SK-N-SH (cell line): ENCODE results near the gene RREB1. TPM values are rescaled to one million over a fixed set of nuclear protein-coding genes. Genes with fewer than 3 reads are reported as not detected.
"Not testable (repeated sequence)": the region's sequence is repeated elsewhere in the genome, so short reads cannot be mapped to it uniquely, and the experiment has no call there.

Experiments used
- CTCF ChIA-PET: fragments of 300-600, 350-600 bp; formaldehyde crosslinking; extraction: SDS; loops from one replicate; lab custom pipeline; 2021; lab: Yijun Ruan, JAX
- POLR2A ChIA-PET: fragments of 350-600 bp; sonication (Branson Sonifier 250); formaldehyde crosslinking; extraction: SDS; loops from one replicate; lab custom pipeline; 2020; ENCODE audit warnings: antibody characterized with exemption, inconsistent platforms; lab: Yijun Ruan, JAX
- DNase-seq: peaks from one replicate; pipeline ENCODE4 v3.0.0; 2012
- H2AFZ ChIP-seq: fragments of 200-600 bp; sonication (generic); 2 replicates; pipeline ENCODE4 v1.8.1; 2016; ENCODE audit warnings: antibody characterized with exemption, mild to moderate bottlenecking, low read depth
- H3F3A ChIP-seq: fragments of 200-600 bp; sonication (generic); replicated peaks from 2 replicates; pipeline ENCODE3; 2016; ENCODE audit warnings: antibody characterized with exemption, mild to moderate bottlenecking; ENCODE audit not compliant: insufficient read depth
- H3K27ac ChIP-seq, 2 experiments: fragments of 200-500 bp in 1 of 2; fragments of 200-600 bp in 1 of 2; sonication (Bioruptor generic) in 1 of 2; sonication (generic), shearing (Covaris generic) in 1 of 2; 2 replicates each; pipeline versions ENCODE4 v1.5.1 to v1.6.1; 2014 to 2016; ENCODE audit warnings: low read depth in 2 of 2, inconsistent platforms in 1 of 2, low read length in 1 of 2, mild to moderate bottlenecking in 1 of 2, mixed read lengths in 1 of 2
- H3K27me3 ChIP-seq: fragments of 200-600 bp; sonication (generic), shearing (Covaris generic); 2 replicates; pipeline ENCODE4 v1.6.1; 2016; ENCODE audit warnings: mixed run types; ENCODE audit not compliant: insufficient read depth
- H3K36me3 ChIP-seq, 2 experiments: fragments of 200-500 bp in 1 of 2; fragments of 200-600 bp in 1 of 2; sonication (Bioruptor generic) in 1 of 2; sonication (generic) in 1 of 2; replicated peaks in 1 of 2; 2 replicates each; pipeline versions ENCODE3 to v1.5.1; 2014 to 2016; ENCODE audit warnings: low read length in 1 of 2, mild to moderate bottlenecking in 1 of 2; ENCODE audit not compliant: insufficient read depth in 2 of 2, control insufficient read depth in 1 of 2
- H3K4me1 ChIP-seq, 2 experiments: fragments of 200-500 bp in 1 of 2; fragments of 200-600 bp in 1 of 2; sonication (Bioruptor generic) in 1 of 2; sonication (generic), shearing (Covaris generic) in 1 of 2; 2 replicates each; pipeline versions ENCODE4 v1.5.1 to v1.6.1; 2014 to 2016; ENCODE audit warnings: low read depth in 1 of 2, low read length in 1 of 2, mixed run types in 1 of 2; ENCODE audit not compliant: insufficient read depth in 2 of 2, control insufficient read depth in 1 of 2
- H3K4me2 ChIP-seq: fragments of 200-600 bp; sonication (generic), shearing (Covaris generic); 2 replicates; pipeline ENCODE4 v1.6.1; 2017; ENCODE audit warnings: mixed run types
- H3K4me3 ChIP-seq, 2 experiments: fragments of 200-500 bp in 1 of 2; fragments of 200-600 bp in 1 of 2; sonication (Bioruptor generic) in 1 of 2; sonication (generic), shearing (Covaris generic) in 1 of 2; 2 replicates each; pipeline versions ENCODE4 v1.5.1 to v1.8.1; 2014 to 2016; ENCODE audit warnings: low read depth in 2 of 2, inconsistent platforms in 1 of 2, low read length in 1 of 2, mild to moderate bottlenecking in 1 of 2, mixed read lengths in 1 of 2, moderate library complexity in 1 of 2
- H3K79me2 ChIP-seq: fragments of 200-600 bp; sonication (generic); 2 replicates; pipeline ENCODE4 v1.8.1; 2017; ENCODE audit warnings: mild to moderate bottlenecking; ENCODE audit not compliant: insufficient read depth
- H3K9ac ChIP-seq: fragments of 200-600 bp; sonication (generic); 2 replicates; pipeline ENCODE4 v1.6.1; 2017; ENCODE audit warnings: mixed run types
- H3K9me2 ChIP-seq: fragments of 200-600 bp; sonication (generic); 2 replicates; pipeline ENCODE4 v1.6.1; 2017; ENCODE audit warnings: mixed run types
- H3K9me3 ChIP-seq: fragments of 200-600 bp; sonication (generic); 2 replicates; pipeline ENCODE4 v1.6.1; 2017; ENCODE audit warnings: mixed run types, mild to moderate bottlenecking, moderate library complexity
- H4K20me1 ChIP-seq: fragments of 200-600 bp; sonication (generic); 2 replicates; pipeline ENCODE4 v1.6.1; 2017; ENCODE audit warnings: mild to moderate bottlenecking, mixed run types; ENCODE audit not compliant: insufficient read depth
- FOSL2 ChIP-seq: IDR thresholded peaks from 2 replicates; pipeline ENCODE4 v1.4.0; 2012; ENCODE audit warnings: low read depth, mild to moderate bottlenecking, moderate library complexity, borderline replicate concordance
- JUND ChIP-seq: IDR thresholded peaks from 2 replicates; pipeline ENCODE4 v1.4.0; 2012
- MAX ChIP-seq: IDR thresholded peaks from 2 replicates; pipeline ENCODE4 v1.4.0; 2012; ENCODE audit warnings: low read depth
- NFIC ChIP-seq: IDR thresholded peaks from 2 replicates; pipeline ENCODE4 v1.4.0; 2012; ENCODE audit warnings: borderline replicate concordance
- POLR2AphosphoS5 ChIP-seq: IDR thresholded peaks from 2 replicates; pipeline ENCODE4 v1.6.1; 2012; ENCODE audit warnings: low read depth, low read length
- RAD21 ChIP-seq: IDR thresholded peaks from 2 replicates; pipeline ENCODE4 v1.6.1; 2012; ENCODE audit warnings: mild to moderate bottlenecking, low read length
- RFX5 ChIP-seq: IDR thresholded peaks from 2 replicates; pipeline ENCODE4 v1.6.1; 2012; ENCODE audit warnings: mild to moderate bottlenecking, improper control_type of control experiment, low read length
- TAF1 ChIP-seq: IDR thresholded peaks from 2 replicates; pipeline ENCODE4 v1.6.1; 2012; ENCODE audit warnings: low read depth, mild to moderate bottlenecking, low read length, moderate library complexity, borderline replicate concordance
- TCF12 ChIP-seq: IDR thresholded peaks from 2 replicates; pipeline ENCODE4 v1.4.0; 2012
- TEAD4 ChIP-seq: IDR thresholded peaks from 2 replicates; pipeline ENCODE4 v1.4.0; 2012; ENCODE audit warnings: mild to moderate bottlenecking, borderline replicate concordance; ENCODE audit not compliant: insufficient read depth
- USF2 ChIP-seq: fragments of 150-350 bp; IDR thresholded peaks from 2 replicates; pipeline ENCODE4 v1.6.1; 2017; ENCODE audit warnings: antibody characterized with exemption, low read length, low read depth, borderline replicate concordance
- WGBS: methylation state at CpG from one replicate; pipeline ENCODE4 v1.1.6; 2017; ENCODE audit warnings: low lambda C conversion rate; 5-methylcytosine and 5-hydroxymethylcytosine counted together
- polyA plus RNA-seq, 3 experiments: library from polyadenylated mRNA; depleted of rRNA; stranded (reverse); fragments of >200 nt; gene quantifications; 2 replicates each; pipeline ENCODE4 v1.2.3, GENCODE V29; 2012
- TF ChIP-seq, protein P1 (sequence below): IDR thresholded peaks from 2 replicates; pipeline ENCODE4 v1.6.1; 2012; ENCODE audit warnings: mild to moderate bottlenecking, low read depth, low read length, moderate library complexity

RREB1 gene
- polyA plus RNA-seq, 1 of the 3 experiments (the other 2 are of a cell fraction), result 2.0 TPM

DNA sequence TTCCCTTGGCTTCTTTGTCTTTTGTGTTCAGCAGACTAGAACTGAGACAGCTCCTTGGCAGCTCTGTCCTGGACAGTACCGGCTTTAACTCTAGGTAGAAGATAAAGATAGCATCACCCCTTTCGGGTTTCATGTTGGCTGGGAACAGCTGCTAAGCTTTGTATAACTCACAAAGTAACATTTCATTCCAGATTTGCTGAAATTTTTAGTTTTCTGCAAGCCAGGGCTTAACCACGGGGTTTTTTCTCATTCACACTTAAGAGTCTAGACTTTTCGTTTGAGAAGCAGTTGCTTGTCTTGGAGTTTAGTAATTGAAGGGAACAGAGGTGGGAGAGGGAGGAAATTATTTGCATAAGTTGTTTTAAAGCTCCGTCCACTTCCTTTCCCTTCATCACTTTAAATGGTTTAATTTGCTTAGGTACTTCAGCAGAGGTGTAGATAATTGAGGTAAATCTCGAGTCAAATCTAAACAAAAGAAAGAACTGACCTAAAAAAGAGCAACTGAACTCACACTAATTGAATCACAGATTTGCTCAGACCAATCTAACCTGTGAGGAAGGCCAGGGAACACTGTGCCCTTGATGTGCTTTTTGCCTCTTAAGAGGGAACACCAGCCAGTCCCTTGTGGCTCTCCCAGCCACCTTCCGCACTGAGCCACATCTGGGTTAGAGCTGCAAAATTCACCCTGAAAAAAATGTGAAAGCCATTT lies 48.3 kb downstream of the RREB1 start:
- H3K9me2 ChIP-seq, result no peaks in the 10 kb centered on the region
- peaks cover 20% of the 10 kb centered on the region for H3F3A ChIP-seq
- H3K4me1 ChIP-seq, result peaks cover 0 to 45% of the 10 kb centered on the region in 2 experiments; a peak in 3 of 4 replicates
- WGBS, result 62% methylated on average over 7 of the region's 7 CpGs
- no peak overlapping the region for H3K4me3 ChIP-seq
- POLR2A ChIA-PET, result no interaction called here
- DNase-seq, result no peak
- H3K9ac ChIP-seq, result no peak overlapping the region
- H3K4me2 ChIP-seq, result peak overlapping the region; percentile 62; the same call in 1 of the 2 replicates
- no peak overlapping the region for H2AFZ ChIP-seq
- CTCF ChIA-PET, result interaction anchor here (1.5 kb wide), 1 partner anchor 11 kb away, joined by 3 read pairs; no protein-coding TSS in a partner anchor
- peaks cover 0 to 6% of the 10 kb centered on the region in 2 experiments for H3K36me3 ChIP-seq
- peaks cover 14% of the 10 kb centered on the region for H4K20me1 ChIP-seq
- peaks cover 93% of the 10 kb centered on the region for H3K79me2 ChIP-seq
- H3K9me3 ChIP-seq, result no peaks in the 10 kb centered on the region
- peak overlapping the region in 1 of 2 experiments; percentile 65; a peak in 2 of 4 replicates for H3K27ac ChIP-seq
- H3K27me3 ChIP-seq, result no peaks in the 10 kb centered on the region
- TF ChIP-seq TAF1 (no peak), MAX (no peak), RFX5 (no peak), JUND (no peak), RAD21 (no peak), USF2 (no peak), POLR2AphosphoS5 (no peak)
- TF ChIP-seq, protein P1, sequence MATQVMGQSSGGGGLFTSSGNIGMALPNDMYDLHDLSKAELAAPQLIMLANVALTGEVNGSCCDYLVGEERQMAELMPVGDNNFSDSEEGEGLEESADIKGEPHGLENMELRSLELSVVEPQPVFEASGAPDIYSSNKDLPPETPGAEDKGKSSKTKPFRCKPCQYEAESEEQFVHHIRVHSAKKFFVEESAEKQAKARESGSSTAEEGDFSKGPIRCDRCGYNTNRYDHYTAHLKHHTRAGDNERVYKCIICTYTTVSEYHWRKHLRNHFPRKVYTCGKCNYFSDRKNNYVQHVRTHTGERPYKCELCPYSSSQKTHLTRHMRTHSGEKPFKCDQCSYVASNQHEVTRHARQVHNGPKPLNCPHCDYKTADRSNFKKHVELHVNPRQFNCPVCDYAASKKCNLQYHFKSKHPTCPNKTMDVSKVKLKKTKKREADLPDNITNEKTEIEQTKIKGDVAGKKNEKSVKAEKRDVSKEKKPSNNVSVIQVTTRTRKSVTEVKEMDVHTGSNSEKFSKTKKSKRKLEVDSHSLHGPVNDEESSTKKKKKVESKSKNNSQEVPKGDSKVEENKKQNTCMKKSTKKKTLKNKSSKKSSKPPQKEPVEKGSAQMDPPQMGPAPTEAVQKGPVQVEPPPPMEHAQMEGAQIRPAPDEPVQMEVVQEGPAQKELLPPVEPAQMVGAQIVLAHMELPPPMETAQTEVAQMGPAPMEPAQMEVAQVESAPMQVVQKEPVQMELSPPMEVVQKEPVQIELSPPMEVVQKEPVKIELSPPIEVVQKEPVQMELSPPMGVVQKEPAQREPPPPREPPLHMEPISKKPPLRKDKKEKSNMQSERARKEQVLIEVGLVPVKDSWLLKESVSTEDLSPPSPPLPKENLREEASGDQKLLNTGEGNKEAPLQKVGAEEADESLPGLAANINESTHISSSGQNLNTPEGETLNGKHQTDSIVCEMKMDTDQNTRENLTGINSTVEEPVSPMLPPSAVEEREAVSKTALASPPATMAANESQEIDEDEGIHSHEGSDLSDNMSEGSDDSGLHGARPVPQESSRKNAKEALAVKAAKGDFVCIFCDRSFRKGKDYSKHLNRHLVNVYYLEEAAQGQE, result 0 out of 2 replicates have a peak, but pooled peaks have one; percentile 18

- H3K27me3 ChIP-seq, result no peaks in the 10 kb centered on the region
- peaks cover 93% of the 10 kb centered on the region for H3K79me2 ChIP-seq
- H3K4me3 ChIP-seq, result no peak overlapping the region
- peaks cover 20% of the 10 kb centered on the region for H3F3A ChIP-seq
- H4K20me1 ChIP-seq, result peaks cover 12% of the 10 kb centered on the region
- TF ChIP-seq TEAD4 (0 out of 2 replicates have a peak, but pooled peaks have one; percentile 10), TCF12 (peak; percentile 44; the same call in 1 of the 2 replicates), JUND (peak; percentile 49), NFIC (no peak), FOSL2 (peak; percentile 54; the same call in 1 of the 2 replicates)
- H3K9me2 ChIP-seq, result no peaks in the 10 kb centered on the region
- WGBS, result 29% methylated on average over 11 of the region's 11 CpGs
- peaks cover 0 to 6% of the 10 kb centered on the region in 2 experiments for H3K36me3 ChIP-seq
- no peak for DNase-seq
- ChIA-PET CTCF (interaction anchor here (1.5 kb wide), 1 partner anchor 10 kb away, joined by 3 read pairs; no protein-coding TSS in a partner anchor), POLR2A (no interaction called here)
- H2AFZ ChIP-seq, result no peak overlapping the region; the same call in 1 of the 2 replicates
- peak overlapping the region; percentile 62 for H3K4me2 ChIP-seq
- H3K9me3 ChIP-seq, result no peaks in the 10 kb centered on the region
- H3K4me1 ChIP-seq, result peaks cover 0 to 39% of the 10 kb centered on the region in 2 experiments; a peak in 2 of 4 replicates
- H3K9ac ChIP-seq, result no peak overlapping the region; the same call in 1 of the 2 replicates
- H3K27ac ChIP-seq, result peak overlapping the region in 1 of 2 experiments; percentile 65; a peak in 2 of 4 replicates
Observed at GRCh38 chr6:7156643-7157278, 49.0 kb downstream of the RREB1 start.

DNA sequence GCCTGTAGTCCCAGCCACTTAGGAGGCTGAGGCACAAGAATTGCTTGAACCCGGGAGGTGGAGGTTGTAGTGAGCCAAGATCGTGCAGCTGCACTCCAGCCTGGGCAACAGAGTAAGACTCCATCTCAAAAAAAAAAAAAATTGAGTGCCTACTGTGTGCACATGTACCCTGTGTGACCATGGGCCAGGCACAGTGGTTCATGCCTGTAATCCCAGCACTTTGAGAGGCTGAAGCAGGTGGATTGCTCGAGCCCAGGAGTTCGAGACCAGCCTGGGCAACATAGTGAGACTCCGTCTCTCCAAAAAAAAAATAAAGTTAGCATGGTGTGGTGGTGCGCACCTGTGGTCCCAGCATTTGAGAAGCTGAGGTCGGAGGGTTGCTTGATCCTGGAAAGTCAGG lies 49.5 kb downstream of the RREB1 start:
- DNase-seq, H3K9ac ChIP-seq, H3K36me3 ChIP-seq, POLR2A ChIA-PET, H3K4me3 ChIP-seq, H4K20me1 ChIP-seq, H2AFZ ChIP-seq, H3K9me3 ChIP-seq, H3K9me2 ChIP-seq, H3K27me3 ChIP-seq: not testable (repeated sequence)
- Histone ChIP-seq H3F3A (peaks cover 20% of the 10 kb centered on the region), H3K4me2 (peak overlapping the region; percentile 62), H3K79me2 (peaks cover 93% of the 10 kb centered on the region), H3K27ac (peak overlapping the region in 1 of 2 experiments; percentile 65; a peak in 2 of 4 replicates), H3K4me1 (peaks cover 0 to 38% of the 10 kb centered on the region in 2 experiments; a peak in 2 of 4 replicates)
- CTCF ChIA-PET, result interaction anchor here (1.5 kb wide), 1 partner anchor 9 kb away, joined by 3 read pairs; no protein-coding TSS in a partner anchor
- 69% methylated on average over 7 of the region's 7 CpGs for WGBS
